PC-3 (cell line): Measurements from ENCODE around the gene TEX30. TPM values are rescaled to one million over a fixed set of nuclear protein-coding genes. Genes with fewer than 3 reads are reported as not detected.
"Not testable (repeated sequence)": the region's sequence is repeated elsewhere in the genome, so short reads cannot be mapped to it uniquely, and the experiment has no call there.

Experiments
- ATAC-seq: fragments of 200-7000 bp; cut with Tn5 transposase; 2 replicates; pipeline ENCODE4 v1.9.1; 2020; ENCODE audit warnings: mild to moderate bottlenecking, moderate library complexity
- BruUV-seq: library from RNA; stranded (reverse); fragments of 400-500 nt; replicated peaks from 2 replicates; lab custom pipeline; 2021; lab: Mats Ljungman, UMichigan
- CTCF ChIA-PET: fragments of 300-600 bp; sonication (Branson Sonifier 250); formaldehyde crosslinking; loops from one replicate; lab custom pipeline; 2022; ENCODE audit warnings: antibody characterized with exemption; lab: Charles Lee
- POLR2A ChIA-PET: fragments of 300-600 bp; sonication (Branson Sonifier 250); formaldehyde crosslinking; loops from one replicate; lab custom pipeline; 2022; ENCODE audit warnings: antibody characterized with exemption; ENCODE audit not compliant: unreplicated experiment; lab: Charles Lee
- DNase-seq: peaks from one replicate; pipeline ENCODE4 v3.0.0-alpha.2; 2015
- H2AFZ ChIP-seq: fragments of 300-600 bp; sonication (generic); 2 replicates; pipeline ENCODE4 v1.6.0; 2016; ENCODE audit warnings: antibody characterized with exemption, low read length
- H3F3A ChIP-seq: fragments of 300-600 bp; sonication (generic); one replicate; pipeline ENCODE4 v1.6.0; 2017; ENCODE audit warnings: antibody characterized with exemption, low read length, control low read depth, mild to moderate bottlenecking; ENCODE audit not compliant: unreplicated experiment
- H3K27ac ChIP-seq: fragments of 300-600 bp; sonication (generic); 2 replicates; pipeline ENCODE4 v1.5.1; 2016; ENCODE audit warnings: mild to moderate bottlenecking, low read length
- H3K27me3 ChIP-seq: fragments of 300-600 bp; sonication (generic); 2 replicates; pipeline ENCODE4 v1.6.1; 2016; ENCODE audit warnings: low read length, mixed read lengths
- H3K36me3 ChIP-seq: fragments of 300-600 bp; sonication (generic); 2 replicates; pipeline ENCODE4 v1.6.1; 2016; ENCODE audit warnings: low read depth, mixed run types, low read length, mixed read lengths
- H3K4me1 ChIP-seq: fragments of 300-600 bp; sonication (generic); 2 replicates; pipeline ENCODE4 v1.5.1; 2016; ENCODE audit warnings: low read length; ENCODE audit not compliant: insufficient read depth
- H3K4me2 ChIP-seq: fragments of 300-600 bp; sonication (generic); 2 replicates; pipeline ENCODE4 v1.6.0; 2016; ENCODE audit warnings: low read length
- H3K4me3 ChIP-seq: fragments of 300-600 bp; sonication (generic); 2 replicates; pipeline ENCODE4 v1.5.1; 2016; ENCODE audit warnings: mild to moderate bottlenecking, low read length, mixed read lengths
- H3K79me2 ChIP-seq: fragments of 300-600 bp; sonication (generic); 2 replicates; pipeline ENCODE4 v1.6.1; 2017; ENCODE audit warnings: low read length, mixed read lengths
- H3K9ac ChIP-seq: fragments of 300-600 bp; sonication (generic); 2 replicates; pipeline ENCODE4 v1.6.0; 2016; ENCODE audit warnings: mild to moderate bottlenecking, low read length
- H3K9me2 ChIP-seq: fragments of 300-600 bp; sonication (generic); replicated peaks from 2 replicates; pipeline ENCODE4 v1.6.1; 2016; ENCODE audit warnings: mixed run types, low read length, mixed read lengths
- H3K9me3 ChIP-seq: fragments of 300-600 bp; sonication (generic); 2 replicates; pipeline ENCODE4 v1.6.1; 2016; ENCODE audit warnings: low read length, mixed read lengths
- H4K20me1 ChIP-seq: fragments of 300-600 bp; sonication (generic); 2 replicates; pipeline ENCODE4 v1.6.1; 2016; ENCODE audit warnings: low read length, mixed read lengths
- CTCF ChIP-seq: fragments of 300-600 bp; sonication (generic); conservative IDR thresholded peaks from 2 replicates; pipeline ENCODE4 v1.5.1; 2017; ENCODE audit warnings: antibody characterized with exemption, low read depth, mild to moderate bottlenecking, low read length
- EZH2 ChIP-seq: fragments of 300-600 bp; sonication (generic); IDR thresholded peaks from one replicate; pipeline ENCODE4 v1.6.1; 2017; ENCODE audit warnings: antibody characterized with exemption, mild to moderate bottlenecking, low read length; ENCODE audit not compliant: unreplicated experiment
- EZH2phosphoT487 ChIP-seq: fragments of 300-600 bp; sonication (generic); IDR thresholded peaks from 2 replicates; pipeline ENCODE4 v1.6.1; 2018; ENCODE audit warnings: mild to moderate bottlenecking, antibody characterized with exemption, low read length, borderline replicate concordance
- intact Hi-C: fragments of 100-400 bp; cut with micrococcal nuclease; formaldehyde crosslinking; loops from 2 replicates; pipeline ENCODE4 v1.9.0; 2023
- total RNA-seq: library from RNA; depleted of rRNA; stranded (reverse); fragments of >200 nt; gene quantifications from 2 replicates; pipeline ENCODE4 v1.2.3, GENCODE V29; 2014

TEX30 gene
- total RNA-seq, 1 experiment from 2014 or later: 16.7 TPM

- ChIA-PET POLR2A (no interaction called here), CTCF (interaction anchor here (0.5 to 0.6 kb wide), 2 partner anchors 34 to 86 kb away, joined by 3 read pairs; no protein-coding TSS in a partner anchor)
- TF ChIP-seq EZH2phosphoT487: no peak
- no peak for TF ChIP-seq CTCF
- TF ChIP-seq EZH2: no peak
Measured at GRCh38 chr13:102784483-102784882, 10.9 kb upstream of the TEX30 start.

GRCh38 chr13:102781591-102781990, 8.0 kb upstream of the TEX30 start:
- no peak for ATAC-seq
- no peaks in the 10 kb centered on the region for H4K20me1 ChIP-seq
- BruUV-seq: no TSS peak

More at GRCh38 chr13:102784483-102784882, 10.9 kb upstream of the TEX30 start:
- H3F3A ChIP-seq: no peaks in the 10 kb centered on the region
- H3K4me3 ChIP-seq: no peak overlapping the region
- no peaks in the 10 kb centered on the region for H3K27me3 ChIP-seq
- H3K9ac ChIP-seq: no peak overlapping the region
- no peaks in the 10 kb centered on the region for H3K9me3 ChIP-seq
- no TSS peak for BruUV-seq
- H3K4me1 ChIP-seq: no peaks in the 10 kb centered on the region
- H3K9me2 ChIP-seq: no peaks in the 10 kb centered on the region
- no peaks in the 10 kb centered on the region for H3K36me3 ChIP-seq
- no peak overlapping the region for H3K4me2 ChIP-seq
- DNase-seq (no peak), ATAC-seq (no peak)
- H3K27ac ChIP-seq: no peak overlapping the region
- H2AFZ ChIP-seq: no peak overlapping the region
- intact Hi-C loops: no loop called here
- no peaks in the 10 kb centered on the region for H3K79me2 ChIP-seq
- H4K20me1 ChIP-seq: no peaks in the 10 kb centered on the region

GRCh38 chr13:102780656-102781055, 7.1 kb upstream of the TEX30 start:
- H3K9me2 ChIP-seq, H3K4me3 ChIP-seq, H3K4me1 ChIP-seq, BruUV-seq, ATAC-seq, H3K36me3 ChIP-seq, H3K4me2 ChIP-seq, POLR2A ChIA-PET, H4K20me1 ChIP-seq, H3K27me3 ChIP-seq, H3K9me3 ChIP-seq, DNase-seq, H2AFZ ChIP-seq, H3F3A ChIP-seq, CTCF ChIA-PET, H3K9ac ChIP-seq, H3K79me2 ChIP-seq, intact Hi-C loops, H3K27ac ChIP-seq: not testable (repeated sequence)

More at GRCh38 chr13:102781591-102781990, 8.0 kb upstream of the TEX30 start:
- no peak for TF ChIP-seq EZH2phosphoT487
- H3K27me3 ChIP-seq: no peaks in the 10 kb centered on the region
- DNase-seq: no peak
- no peaks in the 10 kb centered on the region for H3K79me2 ChIP-seq
- H3K9me2 ChIP-seq: no peaks in the 10 kb centered on the region
- H3K36me3 ChIP-seq: no peaks in the 10 kb centered on the region
- no peak overlapping the region for H3K9ac ChIP-seq
- intact Hi-C loops: no loop called here
- H3K4me3 ChIP-seq: no peak overlapping the region
- no peak overlapping the region for H2AFZ ChIP-seq
- H3K4me2 ChIP-seq: no peak overlapping the region
- no peaks in the 10 kb centered on the region for H3F3A ChIP-seq
- POLR2A ChIA-PET: no interaction called here
- H3K4me1 ChIP-seq: no peaks in the 10 kb centered on the region
- no peaks in the 10 kb centered on the region for H3K9me3 ChIP-seq
- CTCF ChIA-PET: no interaction called here
- H3K27ac ChIP-seq: no peak overlapping the region
